ENCODE results near the gene SOCS3.

GRCh38 chr17:78371056-78371455 lies 11.2 kb upstream of the SOCS3 start:
- TF ChIP-seq CTCF (IDR thresholded peaks at IDR 0.05): no peak
- TF ChIP-seq POLR2A (IDR thresholded peaks at IDR 0.05): no peak
